C4-2B (cell line): ENCODE measurements around the gene TTC21B.

Source experiments
- H3K27ac ChIP-seq: fragments of 450-650 bp; 2 replicates; pipeline ENCODE4 v1.5.1; 2017
- ZFX ChIP-seq: fragments of 450-650 bp; IDR thresholded peaks from 2 replicates; pipeline ENCODE4 v1.6.1; 2017
- TF ChIP-seq, protein P1 (sequence below): fragments of 450-650 bp; conservative IDR thresholded peaks from 2 replicates; pipeline ENCODE4 v1.5.1; 2017; ENCODE audit warnings: mild to moderate bottlenecking

TTC21B gene

DNA sequence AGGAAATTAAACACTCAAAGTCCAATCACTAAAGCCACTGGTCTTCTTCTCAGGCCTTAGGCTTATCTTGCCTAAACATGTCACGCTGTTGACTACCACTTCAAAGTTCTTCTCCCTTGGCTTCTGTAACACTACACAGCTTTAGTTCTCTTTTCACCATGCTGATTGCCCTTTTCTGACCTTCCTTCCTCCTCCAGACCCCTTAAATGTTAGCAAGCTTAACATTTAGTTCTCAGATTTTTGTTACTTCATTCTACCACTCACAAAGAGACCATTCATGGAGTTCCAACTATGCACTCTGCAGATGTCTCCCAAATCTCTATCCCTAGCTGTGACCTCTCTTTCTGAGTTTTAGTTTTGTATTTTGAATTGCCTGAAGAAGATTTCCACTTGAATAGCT is 64.4 kb downstream of the TTC21B start:
- TF ChIP-seq ZFX = no peak
- TF ChIP-seq, protein P1, sequence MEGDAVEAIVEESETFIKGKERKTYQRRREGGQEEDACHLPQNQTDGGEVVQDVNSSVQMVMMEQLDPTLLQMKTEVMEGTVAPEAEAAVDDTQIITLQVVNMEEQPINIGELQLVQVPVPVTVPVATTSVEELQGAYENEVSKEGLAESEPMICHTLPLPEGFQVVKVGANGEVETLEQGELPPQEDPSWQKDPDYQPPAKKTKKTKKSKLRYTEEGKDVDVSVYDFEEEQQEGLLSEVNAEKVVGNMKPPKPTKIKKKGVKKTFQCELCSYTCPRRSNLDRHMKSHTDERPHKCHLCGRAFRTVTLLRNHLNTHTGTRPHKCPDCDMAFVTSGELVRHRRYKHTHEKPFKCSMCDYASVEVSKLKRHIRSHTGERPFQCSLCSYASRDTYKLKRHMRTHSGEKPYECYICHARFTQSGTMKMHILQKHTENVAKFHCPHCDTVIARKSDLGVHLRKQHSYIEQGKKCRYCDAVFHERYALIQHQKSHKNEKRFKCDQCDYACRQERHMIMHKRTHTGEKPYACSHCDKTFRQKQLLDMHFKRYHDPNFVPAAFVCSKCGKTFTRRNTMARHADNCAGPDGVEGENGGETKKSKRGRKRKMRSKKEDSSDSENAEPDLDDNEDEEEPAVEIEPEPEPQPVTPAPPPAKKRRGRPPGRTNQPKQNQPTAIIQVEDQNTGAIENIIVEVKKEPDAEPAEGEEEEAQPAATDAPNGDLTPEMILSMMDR = no peak

DNA sequence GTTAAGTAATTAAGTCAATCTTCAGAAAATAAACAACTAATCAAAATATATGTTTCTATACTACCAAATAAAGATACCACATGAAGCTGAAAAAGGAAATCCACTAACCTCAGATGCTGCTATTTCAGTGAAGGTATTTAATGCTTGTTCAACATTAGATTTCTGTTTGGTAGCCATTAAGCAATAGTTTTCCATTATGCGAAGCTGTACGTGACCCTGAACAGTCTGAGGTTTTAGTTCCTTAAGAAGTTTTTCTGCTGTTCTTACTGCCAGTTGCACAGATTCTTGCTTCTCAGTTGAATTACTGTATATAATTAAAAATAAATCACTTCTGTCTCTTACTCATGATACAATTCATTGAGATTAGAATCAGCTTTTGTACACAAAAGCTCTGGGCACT is 65.4 kb downstream of the TTC21B start:
- H3K27ac ChIP-seq = no peak overlapping the region
- TF ChIP-seq ZFX = no peak
- TF ChIP-seq, protein P1 = no peak

More for the DNA sequence above, 64.4 kb downstream of the TTC21B start:
- no peak overlapping the region for H3K27ac ChIP-seq

DNA sequence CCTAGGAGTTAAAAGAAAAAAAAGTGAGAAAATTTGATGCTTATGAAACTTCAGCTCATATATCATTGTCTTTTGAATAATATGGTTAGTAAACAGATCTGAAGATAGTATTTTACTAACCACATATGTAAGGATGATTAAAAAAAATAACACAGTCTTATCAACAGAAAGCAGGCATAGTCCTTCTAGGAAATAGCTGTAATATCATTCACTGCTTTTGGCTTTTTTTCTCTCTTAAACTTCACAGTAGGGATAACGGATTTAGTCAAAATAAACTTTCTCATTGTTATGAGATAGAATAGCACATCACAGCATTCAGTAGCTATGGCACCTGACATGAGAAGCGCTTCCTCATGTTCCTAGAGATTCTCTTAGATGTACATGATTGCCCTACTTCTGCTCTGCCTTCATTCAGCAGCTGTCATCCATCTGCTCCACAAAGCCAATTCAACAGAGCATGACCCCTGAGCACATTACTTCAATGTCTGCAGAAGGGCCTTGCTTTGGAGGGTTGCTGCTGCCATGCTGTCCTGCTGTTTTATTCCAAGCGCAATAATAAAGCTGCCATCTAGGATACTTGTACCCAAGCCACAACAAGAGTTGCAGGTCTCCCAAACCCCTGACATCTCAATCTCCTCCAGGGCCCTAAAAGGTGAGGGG is 67.0 kb downstream of the TTC21B start:
- TF ChIP-seq, protein P1 = no peak
- no peak for TF ChIP-seq ZFX
- no peak overlapping the region for H3K27ac ChIP-seq

DNA sequence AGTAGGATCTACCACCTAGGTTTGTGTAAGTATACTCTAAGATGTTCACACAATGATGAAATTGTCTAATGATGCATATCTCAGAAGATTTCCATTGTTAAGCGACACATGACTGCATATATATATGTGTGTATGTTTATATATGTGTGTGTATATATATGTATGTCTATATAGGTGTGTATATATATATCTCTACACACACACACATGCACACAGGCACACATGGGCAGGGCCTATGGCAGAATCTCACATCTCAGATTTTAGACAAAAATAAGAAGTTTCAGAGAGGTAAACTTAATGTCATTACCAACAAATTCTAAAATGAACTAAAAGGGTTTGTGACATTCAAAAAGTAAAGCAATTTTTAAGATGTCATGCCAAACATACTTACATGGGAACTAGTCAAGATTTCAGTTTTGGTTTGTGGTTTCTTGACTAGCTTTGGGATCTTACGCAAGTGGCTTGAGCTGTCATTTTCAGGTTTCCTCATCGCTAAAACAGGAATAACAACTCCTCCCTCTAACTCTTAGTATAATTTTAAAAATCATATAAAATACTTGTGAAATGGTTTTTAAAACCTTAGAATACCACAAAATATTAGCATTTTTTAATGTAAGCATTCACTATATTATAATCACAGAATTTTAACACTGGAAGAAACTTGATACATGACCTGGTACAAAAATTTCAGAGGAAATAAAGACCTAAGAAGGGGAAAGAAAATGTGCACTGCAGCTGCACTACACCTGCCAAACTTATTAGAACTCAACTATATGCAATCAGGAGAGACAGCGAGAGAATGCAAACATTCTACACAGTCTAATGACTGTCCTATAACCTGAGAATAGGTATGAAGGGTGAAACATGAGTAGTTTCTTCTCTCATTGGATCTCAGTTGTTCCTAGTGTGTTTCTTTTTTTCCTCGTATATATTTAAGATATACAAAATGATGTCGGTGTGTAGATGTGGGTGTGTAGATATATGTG is 75.7 kb downstream of the TTC21B start:
- H3K27ac ChIP-seq = no peak overlapping the region
- no peak for TF ChIP-seq ZFX
- TF ChIP-seq, protein P1 = no peak

DNA sequence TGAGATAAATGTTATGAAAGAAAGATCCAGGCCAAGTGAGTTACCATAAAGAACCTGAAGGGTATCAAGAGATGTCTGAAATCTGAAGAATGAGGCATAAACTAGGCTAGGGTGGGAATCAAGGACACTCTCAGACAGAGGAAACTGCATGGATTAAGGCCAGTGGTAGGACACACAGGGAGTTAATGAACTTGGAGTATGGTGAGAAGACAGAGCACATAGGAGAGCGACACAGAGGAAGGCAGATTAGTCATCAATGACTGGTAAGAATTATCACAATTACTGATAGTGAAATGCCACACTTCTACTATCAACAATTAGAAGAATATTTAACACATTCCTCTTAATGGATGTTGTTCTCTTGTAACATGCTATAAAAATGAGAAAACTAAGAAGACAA is 76.9 kb downstream of the TTC21B start:
- no peak overlapping the region for H3K27ac ChIP-seq
- TF ChIP-seq ZFX = no peak
- TF ChIP-seq, protein P1 = no peak

DNA sequence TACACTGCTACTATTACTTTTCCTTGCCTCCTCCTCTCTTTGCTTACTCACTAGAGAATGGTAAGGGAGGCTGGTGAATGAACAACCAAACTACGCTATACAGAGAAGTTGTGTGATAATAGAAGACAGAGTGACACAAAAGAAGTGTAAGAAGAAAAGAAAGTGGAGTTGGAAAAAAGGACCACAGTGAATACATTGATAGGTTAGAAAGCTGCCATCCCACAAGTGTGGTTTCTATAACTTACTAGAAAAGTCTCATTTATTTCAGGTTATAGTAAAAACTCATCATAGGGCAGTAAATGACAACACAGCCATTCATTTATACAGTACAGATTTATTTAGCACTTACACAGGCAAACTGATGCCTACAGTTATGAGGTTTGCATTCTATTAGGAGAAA is 77.3 kb downstream of the TTC21B start:
- TF ChIP-seq, protein P1 = no peak
- TF ChIP-seq ZFX = no peak
- no peak overlapping the region for H3K27ac ChIP-seq

DNA sequence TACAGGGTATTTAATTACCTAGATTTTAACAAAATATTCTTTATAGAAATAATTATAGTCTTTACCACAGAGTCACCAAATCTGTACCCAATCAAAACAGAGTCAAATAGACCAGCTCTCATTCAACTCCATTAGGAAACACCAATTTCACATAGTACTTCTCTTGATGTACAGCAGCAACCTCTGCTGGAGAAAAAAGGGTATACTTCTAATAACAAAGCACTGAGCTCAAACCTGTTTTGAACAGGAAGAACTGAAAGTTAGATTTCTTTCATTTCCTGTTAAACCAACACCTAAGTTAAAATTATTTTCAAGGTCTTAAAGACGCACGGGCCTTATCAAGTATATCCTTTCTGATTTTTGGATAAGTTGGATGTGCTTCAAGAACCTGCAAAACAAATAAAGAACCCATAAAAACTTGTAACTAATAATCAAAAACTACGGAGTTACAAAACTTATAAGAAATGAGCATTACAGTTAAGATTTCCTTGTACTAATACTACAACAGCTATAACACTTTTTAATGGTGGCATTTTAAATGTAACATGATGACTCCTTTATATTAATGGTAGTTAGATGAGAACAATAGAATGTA is 79.0 kb downstream of the TTC21B start:
- no peak overlapping the region for H3K27ac ChIP-seq
- TF ChIP-seq ZFX = no peak
- TF ChIP-seq, protein P1 = peak; percentile 84
